GM21619 (cell line): Measurements from ENCODE around the gene TMEM63C.
"Not testable (repeated sequence)": the region's sequence is repeated elsewhere in the genome, so short reads cannot be mapped to it uniquely, and the experiment has no call there.

Experiments used
- ATAC-seq: cut with Tn5 transposase; IDR thresholded peaks from one replicate; pipeline ENCODE4 v1.9.1; 2021; ENCODE audit not compliant: unreplicated experiment

The TMEM63C gene

GRCh38 chr14:77275601-77276017 is 94.0 kb downstream of the TMEM63C start:
- ATAC-seq: no peak

- ATAC-seq: no peak
Measured at GRCh38 chr14:77276295-77276935, 94.8 kb downstream of the TMEM63C start.

GRCh38 chr14:77276959-77277358 is 95.4 kb downstream of the TMEM63C start:
- no peak for ATAC-seq

DNA sequence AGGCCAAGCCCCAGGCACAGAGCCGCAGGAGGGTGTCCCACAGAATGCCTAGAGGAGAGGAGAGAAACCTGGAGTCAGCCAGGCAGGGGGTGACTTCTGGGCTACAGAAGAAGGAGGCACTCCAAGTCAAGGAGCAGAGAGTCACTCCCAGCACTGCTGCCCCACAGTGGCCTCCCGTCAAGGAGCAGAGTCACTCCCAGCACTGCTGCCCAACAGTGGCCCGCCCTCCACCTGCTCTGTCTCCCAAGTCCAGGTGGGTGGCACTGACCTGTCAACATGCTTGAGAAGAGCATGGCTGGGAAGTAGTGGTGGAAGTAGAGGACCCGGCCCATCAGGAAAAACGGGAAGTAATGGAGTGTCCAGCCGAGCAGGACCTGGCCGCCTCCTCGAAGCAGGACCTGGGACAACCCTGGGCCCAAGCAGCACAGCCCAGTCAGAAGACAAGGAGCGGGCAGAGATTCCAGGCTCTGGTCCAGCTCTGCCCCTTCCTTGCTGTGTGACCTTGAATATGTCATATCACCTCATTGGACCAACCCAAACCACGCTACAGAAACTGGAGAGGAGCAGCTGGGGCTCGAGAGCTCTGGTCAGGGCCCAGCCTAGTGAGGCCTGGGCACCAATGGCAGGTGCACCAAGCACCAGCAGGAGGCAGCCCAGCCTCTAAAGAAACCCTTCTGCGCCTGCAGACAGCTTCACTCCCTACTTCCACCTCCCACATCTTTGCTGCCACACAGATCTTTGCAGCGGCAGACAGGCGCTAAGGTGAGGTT is 97.0 kb downstream of the TMEM63C start:
- ATAC-seq: no peak

- no peak for ATAC-seq
Measured at GRCh38 chr14:77279719-77280118, 98.1 kb downstream of the TMEM63C start.

DNA sequence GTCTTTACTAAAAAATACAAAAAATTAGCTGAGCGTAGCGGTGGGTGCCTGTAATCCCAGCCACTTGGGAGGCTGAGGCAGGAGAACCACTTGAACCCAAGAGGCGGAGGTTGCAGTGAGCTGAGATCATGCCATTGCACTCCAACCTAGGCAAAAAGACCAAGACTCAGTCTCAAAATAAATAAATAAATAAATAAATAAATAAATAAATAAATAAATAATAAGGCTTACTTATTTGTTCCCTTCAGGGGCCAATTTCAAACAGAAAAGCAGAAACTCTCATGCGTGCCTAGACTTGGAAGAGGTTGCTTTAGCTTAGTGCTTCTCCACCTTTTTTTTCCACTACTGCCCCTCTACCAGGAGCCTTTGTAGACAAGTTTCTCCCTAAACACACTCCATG is 99.3 kb downstream of the TMEM63C start:
- not testable (repeated sequence) for ATAC-seq

DNA sequence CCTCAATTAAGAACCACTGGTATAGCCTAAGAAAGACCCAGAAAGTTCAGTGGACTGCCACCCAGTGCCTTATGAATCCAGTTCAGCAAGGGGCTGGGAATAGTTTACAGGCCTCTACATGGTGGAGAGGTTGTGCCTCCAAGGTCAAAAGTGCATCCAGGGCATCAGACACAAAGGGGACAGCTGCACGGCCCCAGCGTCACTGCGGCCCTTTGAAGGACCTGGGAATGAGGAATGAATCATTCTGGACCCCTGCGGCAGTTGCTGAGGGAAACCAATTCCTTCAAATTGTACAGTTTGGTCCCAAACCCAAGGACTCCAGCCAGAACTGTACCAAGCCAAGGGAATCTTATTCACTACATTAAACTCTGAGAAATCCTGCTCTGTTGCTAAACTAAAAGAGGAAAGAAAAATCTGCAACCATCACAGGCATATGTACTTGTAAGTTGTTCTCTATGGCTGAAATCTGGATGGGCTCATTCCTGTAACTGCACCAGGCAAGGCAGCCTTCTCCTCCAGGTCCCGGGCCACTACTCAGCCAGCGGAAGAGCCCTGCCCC is 100.3 kb downstream of the TMEM63C start:
- ATAC-seq: no peak

DNA sequence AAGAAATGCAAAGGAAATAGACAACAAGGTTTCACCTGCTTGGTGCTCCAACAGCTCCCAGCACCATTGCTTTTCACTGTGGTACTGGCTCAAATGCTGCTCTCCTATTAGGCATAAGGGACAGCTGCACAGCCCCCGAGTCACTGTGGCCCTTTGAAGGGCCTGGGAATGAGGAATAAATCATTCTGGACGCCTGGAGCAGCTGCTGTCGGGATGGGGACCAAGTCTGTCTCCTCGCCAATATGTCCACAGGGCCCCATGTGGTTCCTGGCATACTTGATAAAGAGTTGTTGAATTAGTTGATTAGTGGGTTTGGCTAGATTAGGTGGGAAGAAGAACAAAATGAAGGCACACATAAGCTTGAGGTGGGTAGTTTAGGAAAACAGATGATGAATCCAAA is 102.5 kb downstream of the TMEM63C start:
- no peak for ATAC-seq

GRCh38 chr14:77284466-77284865 is 102.9 kb downstream of the TMEM63C start:
- no peak for ATAC-seq

DNA sequence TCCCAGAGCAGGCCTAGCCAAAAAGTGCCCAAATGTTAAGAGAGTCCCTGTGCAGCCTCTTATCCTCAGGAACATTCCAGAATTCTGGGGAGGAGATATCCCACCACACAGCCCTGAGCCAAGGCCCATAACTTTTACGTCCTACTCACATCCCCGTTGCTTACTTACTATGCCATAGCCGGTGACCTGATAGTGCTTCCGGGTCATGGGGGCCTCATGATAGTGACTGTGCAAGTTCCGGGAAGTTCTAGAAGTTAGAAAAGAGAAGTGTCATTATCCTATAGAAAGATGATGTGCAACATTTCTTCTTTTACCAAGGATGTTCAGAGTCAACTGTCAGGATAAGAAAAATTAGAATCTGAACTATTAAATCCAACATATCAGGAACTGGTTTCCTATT is 105.0 kb downstream of the TMEM63C start:
- no peak for ATAC-seq

- ATAC-seq: no peak
Measured at GRCh38 chr14:77290705-77291104, 109.1 kb downstream of the TMEM63C start.

DNA sequence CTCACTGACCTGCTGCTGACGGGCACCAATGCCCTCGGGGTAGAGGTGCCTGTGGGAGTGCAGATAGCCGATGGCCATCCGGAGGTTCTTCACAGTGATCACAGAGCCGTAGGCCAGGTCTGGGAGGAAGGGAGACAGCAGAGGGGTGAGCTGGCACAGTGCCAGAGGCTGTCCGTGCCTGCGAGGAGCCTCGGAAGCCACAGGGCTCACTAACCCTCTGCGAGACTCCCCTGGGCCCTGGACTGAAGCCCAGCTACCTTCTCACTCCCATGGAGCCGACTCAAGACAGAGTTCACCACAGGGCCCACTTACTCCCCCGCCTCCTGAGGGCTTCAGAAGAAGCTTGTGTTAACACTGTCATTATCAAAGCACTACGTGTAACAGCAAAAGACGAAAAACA is 114.6 kb downstream of the TMEM63C start:
- ATAC-seq: no peak

- ATAC-seq: no peak
Measured at GRCh38 chr14:77296906-77297305, 115.3 kb downstream of the TMEM63C start.

DNA sequence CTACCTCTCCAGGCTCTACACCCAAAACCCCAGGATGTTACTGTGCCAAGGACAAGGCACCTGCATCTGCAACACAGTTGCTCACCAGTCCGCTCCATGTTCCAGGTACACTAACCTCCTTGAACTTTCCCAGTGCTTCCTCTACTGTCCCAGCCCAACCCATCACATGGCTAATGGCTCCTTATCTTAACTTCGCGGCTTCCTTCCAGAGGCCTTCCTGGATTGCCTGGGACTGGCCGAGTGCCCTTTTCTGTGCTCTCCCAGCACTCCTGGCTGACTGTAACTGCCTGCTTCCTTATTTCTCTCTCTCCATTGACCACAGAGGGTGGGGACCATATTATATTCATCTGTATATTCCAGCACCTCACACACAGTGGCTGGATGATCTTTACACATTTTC is 118.2 kb downstream of the TMEM63C start:
- no peak for ATAC-seq

GRCh38 chr14:77301103-77301502 is 119.5 kb downstream of the TMEM63C start:
- ATAC-seq: no peak

GRCh38 chr14:77302926-77303325 is 121.3 kb downstream of the TMEM63C start:
- no peak for ATAC-seq

DNA sequence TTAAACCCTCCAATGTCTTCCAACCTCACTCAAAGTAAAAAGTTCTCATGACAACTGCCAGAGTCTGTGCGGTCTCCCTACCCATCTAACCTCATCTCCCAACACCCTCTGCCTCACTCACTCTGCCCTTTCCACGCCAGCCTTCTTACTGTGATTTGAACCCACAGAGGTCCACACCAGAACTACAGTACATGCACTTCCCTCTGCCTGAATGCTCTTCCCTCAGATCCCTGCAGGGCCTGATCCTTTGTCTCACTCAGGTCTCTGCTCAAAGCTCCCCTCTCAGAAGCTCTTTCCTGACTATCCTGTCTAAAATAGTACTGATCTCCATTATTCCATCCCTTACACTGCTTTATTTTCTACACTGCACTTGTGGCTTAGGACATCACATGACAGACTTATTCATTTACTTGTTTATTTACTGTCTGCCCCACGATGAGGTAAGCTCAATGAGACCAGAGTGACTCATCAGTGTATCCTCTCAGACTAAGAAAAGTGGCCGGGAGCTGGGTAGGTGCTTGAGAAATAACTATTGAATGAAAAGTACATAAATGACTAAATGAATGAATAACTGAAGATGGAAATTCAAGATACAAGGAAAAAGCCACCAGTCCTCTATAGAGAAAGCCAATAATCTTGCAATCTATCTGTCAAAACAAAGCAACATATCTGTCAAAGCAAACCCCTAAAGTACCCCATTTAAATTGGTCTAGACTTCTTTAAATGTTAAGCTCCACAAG is 122.0 kb downstream of the TMEM63C start:
- ATAC-seq: peak; percentile 61

GRCh38 chr14:77305696-77306095 is 124.1 kb downstream of the TMEM63C start:
- ATAC-seq: no peak

DNA sequence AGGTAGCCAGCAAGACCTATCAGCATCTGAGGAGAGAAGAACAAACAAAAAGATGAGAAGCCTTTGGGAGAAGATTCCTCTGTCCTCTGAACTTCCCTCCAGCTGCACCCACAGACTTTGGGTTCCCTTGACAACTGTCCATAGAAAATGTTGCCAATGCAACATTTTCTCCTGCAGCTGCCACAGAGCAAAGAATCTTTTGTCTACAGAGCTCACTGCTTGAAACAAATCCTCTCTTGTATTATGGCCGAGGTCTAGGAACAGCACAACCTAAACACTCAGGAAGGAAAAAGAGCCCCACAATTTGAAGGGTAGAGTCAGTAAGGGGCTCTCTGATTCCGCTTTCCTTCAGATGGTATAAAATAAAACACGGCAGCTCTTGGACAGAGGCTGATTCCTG is 124.8 kb downstream of the TMEM63C start:
- no peak for ATAC-seq

- ATAC-seq: no peak
Measured at GRCh38 chr14:77306851-77307496, 125.4 kb downstream of the TMEM63C start.
